ENCODE results near the gene ITGB1BP1. TPM values are rescaled to one million over a fixed set of nuclear protein-coding genes. Genes with fewer than 3 reads are reported as not detected.
A peak's percentile ranks its signal among the peaks of the same experiment; 100 is the strongest.

The ITGB1BP1 gene
- total and polyA plus RNA-seq, 2 of the 13 experiments (the other 11 are each of a cell fraction or from before 2014, with no cell fraction given): 106 to 108 TPM

GRCh38 chr2:9388199-9388681 is 35.1 kb downstream of the ITGB1BP1 start (continued):
- TF ChIP-seq, protein P1, sequence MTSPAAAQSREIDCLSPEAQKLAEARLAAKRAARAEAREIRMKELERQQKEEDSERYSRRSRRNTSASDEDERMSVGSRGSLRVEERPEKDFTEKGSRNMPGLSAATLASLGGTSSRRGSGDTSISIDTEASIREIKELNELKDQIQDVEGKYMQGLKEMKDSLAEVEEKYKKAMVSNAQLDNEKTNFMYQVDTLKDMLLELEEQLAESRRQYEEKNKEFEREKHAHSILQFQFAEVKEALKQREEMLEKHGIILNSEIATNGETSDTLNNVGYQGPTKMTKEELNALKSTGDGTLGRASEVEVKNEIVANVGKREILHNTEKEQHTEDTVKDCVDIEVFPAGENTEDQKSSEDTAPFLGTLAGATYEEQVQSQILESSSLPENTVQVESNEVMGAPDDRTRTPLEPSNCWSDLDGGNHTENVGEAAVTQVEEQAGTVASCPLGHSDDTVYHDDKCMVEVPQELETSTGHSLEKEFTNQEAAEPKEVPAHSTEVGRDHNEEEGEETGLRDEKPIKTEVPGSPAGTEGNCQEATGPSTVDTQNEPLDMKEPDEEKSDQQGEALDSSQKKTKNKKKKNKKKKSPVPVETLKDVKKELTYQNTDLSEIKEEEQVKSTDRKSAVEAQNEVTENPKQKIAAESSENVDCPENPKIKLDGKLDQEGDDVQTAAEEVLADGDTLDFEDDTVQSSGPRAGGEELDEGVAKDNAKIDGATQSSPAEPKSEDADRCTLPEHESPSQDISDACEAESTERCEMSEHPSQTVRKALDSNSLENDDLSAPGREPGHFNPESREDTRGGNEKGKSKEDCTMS (CRISPR knock-in tag; conservative IDR thresholded peaks at IDR 0.05): no peak
- no peak for TF ChIP-seq ZNF563 (CRISPR knock-in tag; IDR thresholded peaks at IDR 0.05)
- TF ChIP-seq FOXA3 (CRISPR knock-in tag; IDR thresholded peaks at IDR 0.05): no peak
- TF ChIP-seq FOXC1 (CRISPR knock-in tag; IDR thresholded peaks at IDR 0.05; ENCODE audit: borderline replicate concordance): no peak
- TF ChIP-seq ZNF768 (CRISPR knock-in tag; IDR thresholded peaks at IDR 0.05): no peak
- no peak for TF ChIP-seq PHF5A (CRISPR knock-in tag; IDR thresholded peaks at IDR 0.05; ENCODE audit: low read depth, unreplicated experiment)
- TF ChIP-seq MTA3 (CRISPR knock-in tag; IDR thresholded peaks at IDR 0.05): no peak
- TF ChIP-seq NCOA1 (CRISPR knock-in tag; IDR thresholded peaks at IDR 0.05): 0 out of 2 replicates have a peak, but pooled peaks have one; percentile 27
- no peak for TF ChIP-seq ZNF737 (CRISPR knock-in tag; IDR thresholded peaks at IDR 0.05; ENCODE audit: borderline replicate concordance)
- TF ChIP-seq SMAD1 (CRISPR knock-in tag; IDR thresholded peaks at IDR 0.05; ENCODE audit: borderline replicate concordance, low read depth): no peak
- peak; percentile 23; the same call in 1 of the 2 replicates for TF ChIP-seq ZBTB38 (CRISPR knock-in tag; IDR thresholded peaks at IDR 0.05)
- TF ChIP-seq, protein P2, sequence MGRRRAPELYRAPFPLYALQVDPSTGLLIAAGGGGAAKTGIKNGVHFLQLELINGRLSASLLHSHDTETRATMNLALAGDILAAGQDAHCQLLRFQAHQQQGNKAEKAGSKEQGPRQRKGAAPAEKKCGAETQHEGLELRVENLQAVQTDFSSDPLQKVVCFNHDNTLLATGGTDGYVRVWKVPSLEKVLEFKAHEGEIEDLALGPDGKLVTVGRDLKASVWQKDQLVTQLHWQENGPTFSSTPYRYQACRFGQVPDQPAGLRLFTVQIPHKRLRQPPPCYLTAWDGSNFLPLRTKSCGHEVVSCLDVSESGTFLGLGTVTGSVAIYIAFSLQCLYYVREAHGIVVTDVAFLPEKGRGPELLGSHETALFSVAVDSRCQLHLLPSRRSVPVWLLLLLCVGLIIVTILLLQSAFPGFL (CRISPR knock-in tag; IDR thresholded peaks at IDR 0.05): no peak
- TF ChIP-seq CBFB (CRISPR knock-in tag; IDR thresholded peaks at IDR 0.05): no peak
- TF ChIP-seq ZNF432 (CRISPR knock-in tag; IDR thresholded peaks at IDR 0.05; ENCODE audit: borderline replicate concordance): no peak
- TF ChIP-seq ZFP41 (CRISPR knock-in tag; IDR thresholded peaks at IDR 0.05; ENCODE audit: borderline replicate concordance): no peak
- no peak for TF ChIP-seq NFATC3 (CRISPR knock-in tag; IDR thresholded peaks at IDR 0.05)
- TF ChIP-seq CHD4 (IDR thresholded peaks at IDR 0.05; ENCODE audit: borderline replicate concordance, low read length): no peak
- peak; percentile 56; the same call in 1 of the 2 replicates for TF ChIP-seq PBX2 (CRISPR knock-in tag; IDR thresholded peaks at IDR 0.05)
- no peak for TF ChIP-seq DNMT1 (CRISPR knock-in tag; IDR thresholded peaks at IDR 0.05)
- TF ChIP-seq ATAD3A (CRISPR knock-in tag; IDR thresholded peaks at IDR 0.05): no peak
- TF ChIP-seq RARG (CRISPR knock-in tag; IDR thresholded peaks at IDR 0.05; ENCODE audit: low read depth): no peak
- peak; percentile 33 for TF ChIP-seq ZNF687 (CRISPR knock-in tag; IDR thresholded peaks at IDR 0.05)
- no peak for TF ChIP-seq ZNF256 (CRISPR knock-in tag; conservative IDR thresholded peaks at IDR 0.05)
- peak; percentile 25; the same call in 1 of the 2 replicates for TF ChIP-seq SOX5 (CRISPR knock-in tag; IDR thresholded peaks at IDR 0.05; ENCODE audit: borderline replicate concordance)

All from HepG2 (cell line).